ENCODE results near the gene PALD1. TPM values are rescaled to one million over a fixed set of nuclear protein-coding genes. Genes with fewer than 3 reads are reported as not detected.
"Not testable (repeated sequence)": the region's sequence is repeated elsewhere in the genome, so short reads cannot be mapped to it uniquely, and the experiment has no call there.

Gene PALD1
- total RNA-seq, 4 donors from 2014 or later = 5.4 to 10.9 (median 9.2) TPM

GRCh38 chr10:70480239-70480861 is 1.8 kb downstream of the PALD1 start:
- no peaks in the 10 kb centered on the region for H3K27me3 ChIP-seq
- H3K36me3 ChIP-seq = no peaks in the 10 kb centered on the region
- peaks cover 0 to 58% (median 16%) of the 10 kb centered on the region in 4 donors for H3K4me1 ChIP-seq
- peak overlapping the region in 2 of 4 donors; percentile 10 to 75 for H3K4me3 ChIP-seq
- DNase-seq (ENCODE audit: low spot score in 2 of 2) = no peak
- H3K9me3 ChIP-seq = no peaks in the 10 kb centered on the region
- WGBS, 2 donors = 75 to 83% methylated on average over 5 to 8 of the region's 9 CpGs
- TF ChIP-seq CTCF (IDR thresholded peaks at IDR 0.05) (no peak), EP300 (IDR thresholded peaks at IDR 0.05) (no peak), POLR2A (IDR thresholded peaks at IDR 0.05) (no peak)
- H3K27ac ChIP-seq = peak overlapping the region in 1 of 4 donors; percentile 78

- peaks cover 0 to 58% (median 16%) of the 10 kb centered on the region in 4 donors for H3K4me1 ChIP-seq
Observed at GRCh38 chr10:70481105-70481504, 2.5 kb downstream of the PALD1 start.

GRCh38 chr10:70481831-70482530 is 3.4 kb downstream of the PALD1 start:
- Histone ChIP-seq H3K4me3 (no peak overlapping the region), H3K36me3 (no peaks in the 10 kb centered on the region), H3K27ac (peak overlapping the region in 2 of 4 donors; percentile 27 to 50), H3K27me3 (no peaks in the 10 kb centered on the region), H3K9me3 (no peaks in the 10 kb centered on the region), H3K4me1 (peaks cover 0 to 58% (median 16%) of the 10 kb centered on the region in 4 donors)
- 44 to 62% methylated on average over 6 to 7 of the region's 7 CpGs for WGBS, 2 donors
- no peak for DNase-seq (ENCODE audit: low spot score in 2 of 2)
- peak in 1 of 2 donors; percentile 53 for TF ChIP-seq EP300 (IDR thresholded peaks at IDR 0.05)
- no peak for TF ChIP-seq CTCF (IDR thresholded peaks at IDR 0.05)

More at GRCh38 chr10:70481105-70481504, 2.5 kb downstream of the PALD1 start:
- H3K36me3 ChIP-seq = no peaks in the 10 kb centered on the region
- no peak for DNase-seq (ENCODE audit: low spot score in 2 of 2)
- H3K9me3 ChIP-seq = no peaks in the 10 kb centered on the region
- no peak overlapping the region for H3K27ac ChIP-seq
- 86 to 90% methylated on average over 9 of the region's 9 CpGs for WGBS, 2 donors
- H3K4me3 ChIP-seq = no peak overlapping the region
- H3K27me3 ChIP-seq = no peaks in the 10 kb centered on the region
- TF ChIP-seq CTCF (IDR thresholded peaks at IDR 0.05) = no peak
- no peak for TF ChIP-seq POLR2A (IDR thresholded peaks at IDR 0.05)
- TF ChIP-seq EP300 (IDR thresholded peaks at IDR 0.05) = no peak

- TF ChIP-seq POLR2A (IDR thresholded peaks at IDR 0.05) = no peak
- TF ChIP-seq CTCF (IDR thresholded peaks at IDR 0.05) = no peak
- no peak for TF ChIP-seq EP300 (IDR thresholded peaks at IDR 0.05)
- H3K4me1 ChIP-seq = peaks cover 0 to 51% (median 11%) of the 10 kb centered on the region in 4 donors
- H3K27me3 ChIP-seq = no peaks in the 10 kb centered on the region
- no peaks in the 10 kb centered on the region for H3K9me3 ChIP-seq
- H3K4me3 ChIP-seq = no peak overlapping the region
- H3K27ac ChIP-seq = peak overlapping the region in 1 of 4 donors; percentile 48
- H3K36me3 ChIP-seq = no peaks in the 10 kb centered on the region
- DNase-seq (ENCODE audit: low spot score in 2 of 2) = no peak
- 55 to 63% methylated on average over 8 of the region's 8 CpGs for WGBS, 2 donors
Observed at GRCh38 chr10:70482982-70483760, 4.6 kb downstream of the PALD1 start.

GRCh38 chr10:70483872-70484271 is 5.3 kb downstream of the PALD1 start:
- H3K4me1 ChIP-seq = peaks cover 0 to 46% (median 11%) of the 10 kb centered on the region in 4 donors
- H3K4me3 ChIP-seq; H3K27me3 ChIP-seq; H3K36me3 ChIP-seq; H3K27ac ChIP-seq; DNase-seq (ENCODE audit: low spot score in 2 of 2); H3K9me3 ChIP-seq: not testable (repeated sequence)
- WGBS, 2 donors = 92 to 96% methylated on average over 6 of the region's 6 CpGs

Measured in tibial nerve (tissue), 4 donors.